Measurements from ENCODE around the gene FHOD3. TPM values are rescaled to one million over a fixed set of nuclear protein-coding genes. Genes with fewer than 3 reads are reported as not detected.

Gene FHOD3
- total RNA-seq, 4 donors from 2014 or later, result 3.5 to 40.0 (median 14.5) TPM

DNA sequence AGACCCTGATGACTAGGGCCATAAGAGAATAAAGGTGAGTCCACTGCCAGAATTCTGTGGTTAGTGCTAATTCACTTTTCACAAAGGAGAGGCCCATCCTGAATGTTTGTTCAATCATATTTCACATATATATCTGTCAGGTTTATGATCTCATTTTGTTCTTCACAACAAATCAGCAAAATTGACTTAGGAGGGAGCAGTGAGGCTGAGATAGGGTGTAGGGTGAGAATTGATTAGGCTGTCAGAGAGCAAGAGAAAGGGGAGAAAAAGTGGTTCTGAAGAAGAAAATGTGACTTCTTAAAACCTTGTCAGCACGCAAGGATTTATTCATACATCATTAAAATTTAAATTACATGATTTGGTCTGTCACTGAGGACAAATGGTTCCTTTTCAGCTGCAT lies 117.7 kb downstream of the FHOD3 start:
- no peak for TF ChIP-seq POLR2AphosphoS5 (IDR thresholded peaks at IDR 0.05)
- no peak for TF ChIP-seq CTCF (IDR thresholded peaks at IDR 0.05)
- no peak for TF ChIP-seq EP300 (IDR thresholded peaks at IDR 0.05; ENCODE audit: low read depth)
- no peak for TF ChIP-seq POLR2A (IDR thresholded peaks at IDR 0.05)
- in situ Hi-C loops (cut with MboI; ENCODE audit: low pct_ligation_motif_present in 1 of 4, low pct_unique_long_range_greater_than_20kb in 1 of 4, low sequenced_read_pairs in 3 of 4) (no loop called here), intact Hi-C loops (cut with DNase I; ENCODE audit: low total_unique reads) (no loop called here)
- WGBS, 2 donors (ENCODE audit: low coverage in 1 of 2), result 75 to 95% methylated on average over 1 of the region's 1 CpG
- H3K4me1 ChIP-seq, result no peaks in the 10 kb centered on the region
- no peak for DNase-seq
- H3K4me3 ChIP-seq, result no peak overlapping the region
- no peak overlapping the region for H3K27ac ChIP-seq
- H3K9me3 ChIP-seq, result no peaks in the 10 kb centered on the region
- no peaks in the 10 kb centered on the region for H3K36me3 ChIP-seq
- H3K27me3 ChIP-seq, result no peaks in the 10 kb centered on the region

GRCh38 chr18:36415625-36416024 lies 118.1 kb downstream of the FHOD3 start:
- no peaks in the 10 kb centered on the region for H3K9me3 ChIP-seq
- no peaks in the 10 kb centered on the region for H3K4me1 ChIP-seq
- no peak overlapping the region for H3K4me3 ChIP-seq
- H3K36me3 ChIP-seq, result no peaks in the 10 kb centered on the region
- in situ Hi-C loops (cut with MboI; ENCODE audit: low pct_ligation_motif_present in 1 of 4, low pct_unique_long_range_greater_than_20kb in 1 of 4, low sequenced_read_pairs in 3 of 4) (no loop called here), intact Hi-C loops (cut with DNase I; ENCODE audit: low total_unique reads) (no loop called here)
- DNase-seq, result no peak
- H3K27me3 ChIP-seq, result no peaks in the 10 kb centered on the region
- TF ChIP-seq CTCF (IDR thresholded peaks at IDR 0.05), result no peak
- no peak for TF ChIP-seq POLR2AphosphoS5 (IDR thresholded peaks at IDR 0.05)
- no peak for TF ChIP-seq EP300 (IDR thresholded peaks at IDR 0.05; ENCODE audit: low read depth)
- no peak for TF ChIP-seq POLR2A (IDR thresholded peaks at IDR 0.05)
- 72 to 83% methylated on average over 2 of the region's 2 CpGs for WGBS, 2 donors (ENCODE audit: low coverage in 1 of 2)
- H3K27ac ChIP-seq, result no peak overlapping the region

GRCh38 chr18:36419188-36419899 lies 121.8 kb downstream of the FHOD3 start:
- H3K27me3 ChIP-seq, result no peaks in the 10 kb centered on the region
- no peaks in the 10 kb centered on the region for H3K4me1 ChIP-seq
- H3K9me3 ChIP-seq, result no peaks in the 10 kb centered on the region
- H3K36me3 ChIP-seq, result no peaks in the 10 kb centered on the region
- intact Hi-C loops (cut with DNase I; ENCODE audit: low total_unique reads), result no loop called here
- no peak for TF ChIP-seq POLR2A (IDR thresholded peaks at IDR 0.05)
- no peak for TF ChIP-seq POLR2AphosphoS5 (IDR thresholded peaks at IDR 0.05)
- TF ChIP-seq CTCF (IDR thresholded peaks at IDR 0.05), result no peak
- no peak for TF ChIP-seq EP300 (IDR thresholded peaks at IDR 0.05; ENCODE audit: low read depth)
- in situ Hi-C loops (cut with MboI; ENCODE audit: low pct_ligation_motif_present in 1 of 4, low pct_unique_long_range_greater_than_20kb in 1 of 4, low sequenced_read_pairs in 3 of 4), result no loop called here
- no peak overlapping the region for H3K4me3 ChIP-seq
- 85 to 92% methylated on average over 2 to 3 of the region's 3 CpGs for WGBS, 2 donors (ENCODE audit: low coverage in 1 of 2)
- H3K27ac ChIP-seq, result no peak overlapping the region
- DNase-seq, result no peak

GRCh38 chr18:36419900-36420531 lies 122.5 kb downstream of the FHOD3 start:
- Histone ChIP-seq H3K9me3 (no peaks in the 10 kb centered on the region), H3K4me3 (no peak overlapping the region), H3K4me1 (no peaks in the 10 kb centered on the region), H3K36me3 (no peaks in the 10 kb centered on the region), H3K27me3 (no peaks in the 10 kb centered on the region), H3K27ac (no peak overlapping the region)
- in situ Hi-C loops (cut with MboI; ENCODE audit: low pct_ligation_motif_present in 1 of 4, low pct_unique_long_range_greater_than_20kb in 1 of 4, low sequenced_read_pairs in 3 of 4) (no loop called here), intact Hi-C loops (cut with DNase I; ENCODE audit: low total_unique reads) (no loop called here)
- WGBS, 2 donors (ENCODE audit: low coverage in 1 of 2), result 73 to 88% methylated on average over 3 to 7 of the region's 7 CpGs
- TF ChIP-seq CTCF (IDR thresholded peaks at IDR 0.05), result peak in 2 of 5 experiments; percentile 7 to 8
- no peak for TF ChIP-seq POLR2AphosphoS5 (IDR thresholded peaks at IDR 0.05)
- DNase-seq, result no peak
